ENCODE measurements around the gene TMEM213.

The TMEM213 gene

GRCh38 chr7:138750473-138750872 lies 47.3 kb upstream of the TMEM213 start:
- Histone ChIP-seq H3K4me2 (ENCODE audit: low read length) (no peak overlapping the region), H3K4me1 (ENCODE audit: control insufficient read depth, low read length) (no peaks in the 10 kb centered on the region), H3K27ac (ENCODE audit: low read depth, low read length) (no peak overlapping the region), H3K4me3 (ENCODE audit: low read length) (no peak overlapping the region), H3K9me2 (replicated peaks; ENCODE audit: control insufficient read depth, low read length) (no peaks in the 10 kb centered on the region), H4K20me1 (ENCODE audit: control insufficient read depth, insufficient read depth, low read depth, low read length) (no peaks in the 10 kb centered on the region), H3F3A (ENCODE audit: control insufficient read depth, insufficient read depth) (no peaks in the 10 kb centered on the region), H3K36me3 (ENCODE audit: control insufficient read depth, low read length) (no peaks in the 10 kb centered on the region), H3K9me3 (ENCODE audit: control insufficient read depth, insufficient read depth, low read length) (no peaks in the 10 kb centered on the region), H3K27me3 (ENCODE audit: control insufficient read depth, low read length) (no peaks in the 10 kb centered on the region), H3K79me2 (ENCODE audit: control insufficient read depth, low read length) (no peaks in the 10 kb centered on the region)
- TF ChIP-seq CTCF (IDR thresholded peaks at IDR 0.05; ENCODE audit: low read depth, low read length, poor library complexity, severe bottlenecking) (no peak), EZH2phosphoT487 (IDR thresholded peaks at IDR 0.05; ENCODE audit: borderline replicate concordance, low read length) (no peak)

DNA sequence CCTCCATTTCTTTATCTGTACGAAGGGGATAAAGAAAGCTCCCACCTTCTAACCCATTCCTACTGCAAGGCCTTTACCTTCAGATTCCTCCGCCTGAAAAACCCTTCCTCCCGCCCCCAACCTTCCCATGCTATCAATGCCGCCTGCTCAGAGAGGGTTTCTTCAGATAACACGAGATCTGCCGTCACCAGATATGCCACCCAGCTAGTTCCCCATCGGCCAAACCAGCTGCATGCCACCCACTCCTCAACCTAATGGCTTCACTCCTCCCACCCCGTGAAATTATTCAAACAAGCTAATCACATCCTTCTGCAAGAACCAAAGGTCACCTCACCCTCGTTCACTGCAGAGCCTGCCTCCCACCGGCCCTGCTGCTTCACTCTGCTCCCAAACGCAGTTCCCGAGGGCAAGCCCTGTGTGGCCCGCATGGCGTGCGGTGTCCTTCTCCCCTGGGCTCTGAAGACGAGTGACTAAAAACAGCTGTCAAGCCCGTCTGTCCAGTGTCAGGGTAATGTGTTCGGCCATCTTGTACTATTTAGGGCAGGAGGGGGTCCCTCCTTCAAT lies 46.8 kb upstream of the TMEM213 start:
- no peak overlapping the region for H3K4me3 ChIP-seq (ENCODE audit: low read length)
- H3K9me3 ChIP-seq (ENCODE audit: control insufficient read depth, insufficient read depth, low read length): no peaks in the 10 kb centered on the region
- H3K36me3 ChIP-seq (ENCODE audit: control insufficient read depth, low read length): no peaks in the 10 kb centered on the region
- no peaks in the 10 kb centered on the region for H3K79me2 ChIP-seq (ENCODE audit: control insufficient read depth, low read length)
- no peak for TF ChIP-seq EZH2phosphoT487 (IDR thresholded peaks at IDR 0.05; ENCODE audit: borderline replicate concordance, low read length)
- no peak for TF ChIP-seq CTCF (IDR thresholded peaks at IDR 0.05; ENCODE audit: low read depth, low read length, poor library complexity, severe bottlenecking)
- no peaks in the 10 kb centered on the region for H3K4me1 ChIP-seq (ENCODE audit: control insufficient read depth, low read length)
- H3K27me3 ChIP-seq (ENCODE audit: control insufficient read depth, low read length): no peaks in the 10 kb centered on the region
- H4K20me1 ChIP-seq (ENCODE audit: control insufficient read depth, insufficient read depth, low read depth, low read length): no peaks in the 10 kb centered on the region
- no peak overlapping the region for H3K4me2 ChIP-seq (ENCODE audit: low read length)
- no peak overlapping the region for H3K27ac ChIP-seq (ENCODE audit: low read depth, low read length)
- H3K9me2 ChIP-seq (replicated peaks; ENCODE audit: control insufficient read depth, low read length): no peaks in the 10 kb centered on the region
- no peaks in the 10 kb centered on the region for H3F3A ChIP-seq (ENCODE audit: control insufficient read depth, insufficient read depth)

DNA sequence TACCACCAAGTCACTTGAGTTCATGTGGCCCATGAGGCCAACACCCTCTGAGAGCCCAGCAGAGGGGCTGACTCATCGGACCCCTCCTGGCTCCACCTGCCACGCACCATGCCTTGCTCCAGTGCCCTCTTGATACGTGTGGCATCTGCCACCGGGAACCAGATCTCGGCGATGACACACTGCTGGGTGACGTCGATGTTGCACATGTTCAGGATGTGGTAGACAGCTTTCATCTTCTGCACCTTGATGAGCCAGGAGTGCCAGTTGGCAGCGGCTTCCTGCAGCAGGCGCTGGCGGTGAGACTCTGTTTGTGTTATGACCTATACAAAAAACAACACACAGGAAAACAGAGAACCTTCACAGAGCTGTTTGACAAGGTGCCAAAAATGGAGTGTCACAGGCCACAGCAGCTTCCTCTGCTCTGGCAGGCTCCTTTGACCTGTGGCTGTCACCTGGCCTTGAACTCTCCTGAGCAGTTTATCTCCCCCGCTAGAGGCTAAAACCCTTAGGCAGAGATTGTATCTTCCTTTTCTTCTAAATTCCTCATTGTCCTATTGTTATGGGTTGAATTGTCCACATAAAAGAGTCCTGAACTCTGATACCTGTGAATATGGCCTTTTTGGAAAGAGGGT lies 45.2 kb upstream of the TMEM213 start:
- Histone ChIP-seq H3K27ac (ENCODE audit: low read depth, low read length) (no peak overlapping the region), H3K9me3 (ENCODE audit: control insufficient read depth, insufficient read depth, low read length) (no peaks in the 10 kb centered on the region), H3K36me3 (ENCODE audit: control insufficient read depth, low read length) (no peaks in the 10 kb centered on the region), H3K27me3 (ENCODE audit: control insufficient read depth, low read length) (no peaks in the 10 kb centered on the region), H3K9me2 (replicated peaks; ENCODE audit: control insufficient read depth, low read length) (no peaks in the 10 kb centered on the region), H4K20me1 (ENCODE audit: control insufficient read depth, insufficient read depth, low read depth, low read length) (no peaks in the 10 kb centered on the region), H3K4me1 (ENCODE audit: control insufficient read depth, low read length) (no peaks in the 10 kb centered on the region), H3K4me2 (ENCODE audit: low read length) (no peak overlapping the region), H3F3A (ENCODE audit: control insufficient read depth, insufficient read depth) (no peaks in the 10 kb centered on the region), H3K79me2 (ENCODE audit: control insufficient read depth, low read length) (no peaks in the 10 kb centered on the region), H3K4me3 (ENCODE audit: low read length) (no peak overlapping the region)
- no peak for TF ChIP-seq CTCF (IDR thresholded peaks at IDR 0.05; ENCODE audit: low read depth, low read length, poor library complexity, severe bottlenecking)
- TF ChIP-seq EZH2phosphoT487 (IDR thresholded peaks at IDR 0.05; ENCODE audit: borderline replicate concordance, low read length): no peak

All from DOHH2 (cell line).